Ovary (tissue), 3 donors: ENCODE results near the gene COL4A1.

Source experiments
- POLR2A ChIP-seq: fragments of 450-650 bp; IDR thresholded peaks from one replicate; pipeline ENCODE4 v1.6.1; 2017; ENCODE audit warnings: antibody characterized with exemption, mild to moderate bottlenecking, moderate library complexity
- TF ChIP-seq, protein P1 (sequence below), 3 donors: fragments of 450-650 bp in 2 of 3; fragments of 200-600 bp in 1 of 3; IDR thresholded peaks; one replicate each; pipeline versions ENCODE4 v1.5.1 to v1.8.0; 2016 to 2022; ENCODE audit warnings: antibody characterized with exemption in 3 of 3, mild to moderate bottlenecking in 1 of 3
- donor health status: DM: no; HTN: no; CAD: no.

DNA sequence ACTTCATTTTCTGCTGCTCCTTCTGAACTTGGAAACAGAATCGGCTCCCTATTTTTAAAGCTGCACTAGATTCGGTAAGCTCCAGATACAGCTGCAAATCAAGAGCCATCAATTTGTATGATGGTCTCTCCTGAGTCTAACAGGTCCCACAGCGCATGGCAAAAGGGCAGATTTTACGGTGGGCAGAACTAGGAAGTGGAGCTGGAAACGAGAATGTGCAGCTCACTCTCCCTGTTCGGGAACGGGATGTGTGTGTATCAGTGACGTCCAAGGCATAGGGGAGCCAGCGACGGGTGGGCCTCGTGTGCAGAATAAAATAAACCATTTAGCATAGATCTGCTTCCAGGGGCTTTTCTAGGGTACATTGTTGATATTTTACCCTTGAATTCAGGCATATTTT lies 74.2 kb downstream of the COL4A1 start:
- TF ChIP-seq POLR2A = no peak
- TF ChIP-seq, protein P1, sequence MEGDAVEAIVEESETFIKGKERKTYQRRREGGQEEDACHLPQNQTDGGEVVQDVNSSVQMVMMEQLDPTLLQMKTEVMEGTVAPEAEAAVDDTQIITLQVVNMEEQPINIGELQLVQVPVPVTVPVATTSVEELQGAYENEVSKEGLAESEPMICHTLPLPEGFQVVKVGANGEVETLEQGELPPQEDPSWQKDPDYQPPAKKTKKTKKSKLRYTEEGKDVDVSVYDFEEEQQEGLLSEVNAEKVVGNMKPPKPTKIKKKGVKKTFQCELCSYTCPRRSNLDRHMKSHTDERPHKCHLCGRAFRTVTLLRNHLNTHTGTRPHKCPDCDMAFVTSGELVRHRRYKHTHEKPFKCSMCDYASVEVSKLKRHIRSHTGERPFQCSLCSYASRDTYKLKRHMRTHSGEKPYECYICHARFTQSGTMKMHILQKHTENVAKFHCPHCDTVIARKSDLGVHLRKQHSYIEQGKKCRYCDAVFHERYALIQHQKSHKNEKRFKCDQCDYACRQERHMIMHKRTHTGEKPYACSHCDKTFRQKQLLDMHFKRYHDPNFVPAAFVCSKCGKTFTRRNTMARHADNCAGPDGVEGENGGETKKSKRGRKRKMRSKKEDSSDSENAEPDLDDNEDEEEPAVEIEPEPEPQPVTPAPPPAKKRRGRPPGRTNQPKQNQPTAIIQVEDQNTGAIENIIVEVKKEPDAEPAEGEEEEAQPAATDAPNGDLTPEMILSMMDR (IDR thresholded peaks at IDR 0.05) = no peak
